GM12878 (cell line): ENCODE results near the gene CCSER2.

Experiments
- CEBPB ChIP-seq, 2 experiments: fragments of 150-350 bp in 1 of 2; IDR thresholded peaks; 2 replicates each; pipeline ENCODE4 v1.6.1; 2012 to 2014; ENCODE audit warnings: low read depth in 2 of 2, low read length in 2 of 2, borderline replicate concordance in 1 of 2, inconsistent platforms in 1 of 2
- EZH2 ChIP-seq: IDR thresholded peaks from 2 replicates; pipeline ENCODE4 v1.6.1; 2012; ENCODE audit warnings: low read depth, mild to moderate bottlenecking, control low read depth, inconsistent platforms, low read length, borderline replicate concordance; ENCODE audit not compliant: control insufficient read depth
- JUNB ChIP-seq: IDR thresholded peaks from 2 replicates; pipeline ENCODE4 v1.6.1; 2016; ENCODE audit warnings: antibody characterized with exemption, mild to moderate bottlenecking
- MXI1 ChIP-seq: fragments of 150-350 bp; IDR thresholded peaks from 2 replicates; pipeline ENCODE4 v1.6.1; 2011; ENCODE audit warnings: low read depth, mild to moderate bottlenecking, inconsistent platforms, low read length, improper control_type of control experiment
- POLR2AphosphoS5 ChIP-seq: IDR thresholded peaks from 2 replicates; pipeline ENCODE4 v1.6.1; 2011; ENCODE audit warnings: mild to moderate bottlenecking, low read length, inconsistent platforms
- RFX5 ChIP-seq: IDR thresholded peaks from 2 replicates; pipeline ENCODE4 v1.6.1; 2011; ENCODE audit warnings: low read depth, low read length, improper control_type of control experiment
- SIN3A ChIP-seq: IDR thresholded peaks from 2 replicates; pipeline ENCODE4 v1.6.1; 2012; ENCODE audit warnings: low read depth, low read length, improper control_type of control experiment
- SP1 ChIP-seq: IDR thresholded peaks from one replicate; pipeline ENCODE4 v1.6.1; 2011; ENCODE audit warnings: low read depth, low read length
- TF ChIP-seq, protein P1 (sequence below), 3 experiments: IDR thresholded peaks in 2 of 3; conservative IDR thresholded peaks in 1 of 3; 2 replicates each; pipeline ENCODE4 v1.5.1; 2011; ENCODE audit warnings: low read depth in 3 of 3, low read length in 3 of 3, mild to moderate bottlenecking in 3 of 3, control low read depth in 2 of 3, moderate library complexity in 2 of 3, inconsistent platforms in 1 of 3, mixed read lengths in 1 of 3; ENCODE audit not compliant: control insufficient read depth in 2 of 3, insufficient read depth in 1 of 3; ENCODE audit errors: extremely low read depth in 1 of 3
- TF ChIP-seq, protein P2 (sequence below): IDR thresholded peaks from 2 replicates; pipeline ENCODE4 v1.6.1; 2012; ENCODE audit warnings: low read length, inconsistent platforms
- TF ChIP-seq, protein P3 (sequence below): IDR thresholded peaks from 2 replicates; pipeline ENCODE4 v1.6.1; 2011; ENCODE audit warnings: low read depth, mild to moderate bottlenecking, low read length, moderate library complexity, borderline replicate concordance; ENCODE audit errors: extremely low read depth

DNA sequence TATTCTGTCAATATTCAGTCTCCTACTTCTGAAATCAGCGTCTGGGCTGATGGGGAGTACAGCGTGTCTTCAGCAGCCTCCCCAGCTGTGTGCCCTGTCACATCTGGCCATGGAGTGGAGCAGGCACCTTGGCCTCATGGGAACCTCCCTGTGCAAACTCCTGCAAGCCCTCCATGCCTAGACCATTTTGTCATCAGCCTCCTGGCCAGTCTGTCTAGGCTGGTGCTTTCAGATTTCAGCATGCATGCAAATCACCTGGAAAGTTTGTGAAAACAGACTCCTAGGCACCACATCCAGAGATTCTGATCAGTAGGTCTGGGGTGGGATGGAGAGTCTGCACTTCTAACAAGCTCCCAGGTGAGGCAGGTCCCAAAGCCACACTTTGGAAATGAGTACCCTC lies 26.2 kb upstream of the CCSER2 start:
- TF ChIP-seq, protein P1, sequence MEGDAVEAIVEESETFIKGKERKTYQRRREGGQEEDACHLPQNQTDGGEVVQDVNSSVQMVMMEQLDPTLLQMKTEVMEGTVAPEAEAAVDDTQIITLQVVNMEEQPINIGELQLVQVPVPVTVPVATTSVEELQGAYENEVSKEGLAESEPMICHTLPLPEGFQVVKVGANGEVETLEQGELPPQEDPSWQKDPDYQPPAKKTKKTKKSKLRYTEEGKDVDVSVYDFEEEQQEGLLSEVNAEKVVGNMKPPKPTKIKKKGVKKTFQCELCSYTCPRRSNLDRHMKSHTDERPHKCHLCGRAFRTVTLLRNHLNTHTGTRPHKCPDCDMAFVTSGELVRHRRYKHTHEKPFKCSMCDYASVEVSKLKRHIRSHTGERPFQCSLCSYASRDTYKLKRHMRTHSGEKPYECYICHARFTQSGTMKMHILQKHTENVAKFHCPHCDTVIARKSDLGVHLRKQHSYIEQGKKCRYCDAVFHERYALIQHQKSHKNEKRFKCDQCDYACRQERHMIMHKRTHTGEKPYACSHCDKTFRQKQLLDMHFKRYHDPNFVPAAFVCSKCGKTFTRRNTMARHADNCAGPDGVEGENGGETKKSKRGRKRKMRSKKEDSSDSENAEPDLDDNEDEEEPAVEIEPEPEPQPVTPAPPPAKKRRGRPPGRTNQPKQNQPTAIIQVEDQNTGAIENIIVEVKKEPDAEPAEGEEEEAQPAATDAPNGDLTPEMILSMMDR (IDR thresholded peaks at IDR 0.05 in 2 of 3, conservative IDR thresholded peaks at IDR 0.05 in 1 of 3; ENCODE audit: control insufficient read depth in 2 of 3, extremely low read depth in 1 of 3, insufficient read depth in 1 of 3, low read depth in 3 of 3, low read length in 3 of 3): no peak
- TF ChIP-seq EZH2 (no peak), MXI1 (no peak), POLR2AphosphoS5 (no peak), RFX5 (no peak), CEBPB (IDR thresholded peaks at IDR 0.05; ENCODE audit: borderline replicate concordance in 1 of 2, low read depth in 2 of 2, low read length in 2 of 2) (no peak), SIN3A (no peak), SP1 (no peak), JUNB (no peak)
- TF ChIP-seq, protein P2, sequence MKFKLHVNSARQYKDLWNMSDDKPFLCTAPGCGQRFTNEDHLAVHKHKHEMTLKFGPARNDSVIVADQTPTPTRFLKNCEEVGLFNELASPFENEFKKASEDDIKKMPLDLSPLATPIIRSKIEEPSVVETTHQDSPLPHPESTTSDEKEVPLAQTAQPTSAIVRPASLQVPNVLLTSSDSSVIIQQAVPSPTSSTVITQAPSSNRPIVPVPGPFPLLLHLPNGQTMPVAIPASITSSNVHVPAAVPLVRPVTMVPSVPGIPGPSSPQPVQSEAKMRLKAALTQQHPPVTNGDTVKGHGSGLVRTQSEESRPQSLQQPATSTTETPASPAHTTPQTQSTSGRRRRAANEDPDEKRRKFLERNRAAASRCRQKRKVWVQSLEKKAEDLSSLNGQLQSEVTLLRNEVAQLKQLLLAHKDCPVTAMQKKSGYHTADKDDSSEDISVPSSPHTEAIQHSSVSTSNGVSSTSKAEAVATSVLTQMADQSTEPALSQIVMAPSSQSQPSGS: no peak
- TF ChIP-seq, protein P3, sequence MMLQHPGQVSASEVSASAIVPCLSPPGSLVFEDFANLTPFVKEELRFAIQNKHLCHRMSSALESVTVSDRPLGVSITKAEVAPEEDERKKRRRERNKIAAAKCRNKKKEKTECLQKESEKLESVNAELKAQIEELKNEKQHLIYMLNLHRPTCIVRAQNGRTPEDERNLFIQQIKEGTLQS: no peak
